HEK293 (cell line): ENCODE results near the gene DHRS13.

Experiments
- CTCF ChIA-PET: fragments of 350-600 bp; formaldehyde crosslinking; extraction: SDS; loops from one replicate; lab custom pipeline; 2021; ENCODE audit warnings: antibody characterized with exemption; lab: Yijun Ruan, JAX
- POLR2A ChIA-PET: fragments of 300-600 bp; formaldehyde crosslinking; extraction: SDS; loops from one replicate; lab custom pipeline; 2020; ENCODE audit warnings: antibody characterized with exemption, inconsistent platforms; lab: Yijun Ruan, JAX
- H3K27ac ChIP-seq: fragments of 200-500 bp; sonication (Bioruptor generic); 2 replicates; pipeline ENCODE4 v1.5.1; 2014; ENCODE audit warnings: low read depth, low read length, control low read depth, inconsistent platforms; ENCODE audit errors: extremely low read depth
- H3K36me3 ChIP-seq, 2 experiments: fragments of 200-500 bp in 1 of 2; sonication (Bioruptor generic) in 1 of 2; 1 replicate in 1 of 2; 2 replicates in 1 of 2; pipeline ENCODE4 v1.5.1; 2014 to 2017; ENCODE audit warnings: inconsistent platforms in 2 of 2, low read length in 2 of 2; ENCODE audit not compliant: control insufficient read depth in 2 of 2, insufficient read depth in 1 of 2
- H3K4me1 ChIP-seq: fragments of 200-500 bp; sonication (Bioruptor generic); 2 replicates; pipeline ENCODE4 v1.5.1; 2014; ENCODE audit warnings: mild to moderate bottlenecking, low read length, inconsistent platforms; ENCODE audit not compliant: control insufficient read depth, insufficient read depth
- H3K4me3 ChIP-seq: 2 replicates; pipeline ENCODE4 v1.5.1; 2011; ENCODE audit warnings: low read depth, mild to moderate bottlenecking, control low read depth, low read length, moderate library complexity
- H3K9me3 ChIP-seq: fragments of 200-500 bp; sonication (Bioruptor generic); 2 replicates; pipeline ENCODE4 v1.5.1; 2014; ENCODE audit warnings: low read depth, low read length, inconsistent platforms; ENCODE audit not compliant: control insufficient read depth, insufficient read depth
- BCL11B ChIP-seq: fragments of 450-650 bp; formaldehyde crosslinking; IDR thresholded peaks from 2 replicates; pipeline ENCODE4 v1.5.1; 2016; ENCODE audit warnings: low read depth, missing biosample characterization, missing genetic modification characterization
- GLI2 ChIP-seq: fragments of 450-650 bp; formaldehyde crosslinking; IDR thresholded peaks from 2 replicates; pipeline ENCODE4; 2017; ENCODE audit warnings: missing biosample characterization, missing genetic modification characterization, low read depth, borderline replicate concordance
- GLIS2 ChIP-seq: fragments of 450-650 bp; formaldehyde crosslinking; IDR thresholded peaks from 2 replicates; pipeline ENCODE4 v1.5.1; 2016; ENCODE audit warnings: missing biosample characterization, missing genetic modification characterization
- INSM2 ChIP-seq: fragments of 450-650 bp; formaldehyde crosslinking; IDR thresholded peaks from 2 replicates; pipeline ENCODE4 v1.5.1; 2016; ENCODE audit warnings: missing biosample characterization, missing genetic modification characterization
- KLF17 ChIP-seq: fragments of 450-650 bp; formaldehyde crosslinking; IDR thresholded peaks from 2 replicates; pipeline ENCODE4 v1.5.1; 2016; ENCODE audit warnings: missing biosample characterization, missing genetic modification characterization
- MYNN ChIP-seq: fragments of 450-650 bp; formaldehyde crosslinking; IDR thresholded peaks from 2 replicates; pipeline ENCODE4 v1.5.1; 2016; ENCODE audit warnings: missing biosample characterization, missing genetic modification characterization, borderline replicate concordance
- OSR2 ChIP-seq: fragments of 450-650 bp; formaldehyde crosslinking; IDR thresholded peaks from 2 replicates; pipeline ENCODE4 v1.5.1; 2016; ENCODE audit warnings: missing biosample characterization, missing genetic modification characterization
- PRDM10 ChIP-seq: fragments of 450-650 bp; formaldehyde crosslinking; IDR thresholded peaks from 2 replicates; pipeline ENCODE4 v1.5.1; 2016; ENCODE audit warnings: missing biosample characterization, missing genetic modification characterization
- REST ChIP-seq: fragments of 450-650 bp; formaldehyde crosslinking; IDR thresholded peaks from 2 replicates; pipeline ENCODE4 v1.5.1; 2016; ENCODE audit warnings: missing biosample characterization, missing genetic modification characterization
- SCRT2 ChIP-seq: fragments of 450-650 bp; formaldehyde crosslinking; IDR thresholded peaks from 2 replicates; pipeline ENCODE4 v1.5.1; 2016; ENCODE audit warnings: missing biosample characterization, missing genetic modification characterization
- SP7 ChIP-seq: fragments of 450-650 bp; formaldehyde crosslinking; IDR thresholded peaks from 2 replicates; pipeline ENCODE4 v1.5.1; 2016; ENCODE audit warnings: missing biosample characterization, missing genetic modification characterization
- ZBTB17 ChIP-seq: fragments of 450-650 bp; formaldehyde crosslinking; IDR thresholded peaks from 2 replicates; pipeline ENCODE4 v1.5.1; 2016; ENCODE audit warnings: missing biosample characterization, missing genetic modification characterization
- ZBTB49 ChIP-seq: fragments of 450-650 bp; formaldehyde crosslinking; IDR thresholded peaks from 2 replicates; pipeline ENCODE4 v1.5.1; 2016; ENCODE audit warnings: missing biosample characterization, missing genetic modification characterization, low read depth
- ZEB2 ChIP-seq: fragments of 450-650 bp; formaldehyde crosslinking; IDR thresholded peaks from 2 replicates; pipeline ENCODE4 v1.5.1; 2016; ENCODE audit warnings: missing biosample characterization, missing genetic modification characterization
- ZNF121 ChIP-seq: fragments of 450-650 bp; formaldehyde crosslinking; IDR thresholded peaks from 2 replicates; pipeline ENCODE4 v1.5.1; 2016; ENCODE audit warnings: missing biosample characterization, missing genetic modification characterization
- ZNF302 ChIP-seq: fragments of 450-650 bp; formaldehyde crosslinking; IDR thresholded peaks from 2 replicates; pipeline ENCODE4 v1.5.1; 2016; ENCODE audit warnings: missing biosample characterization, missing genetic modification characterization, low read depth
- ZNF362 ChIP-seq: fragments of 450-650 bp; formaldehyde crosslinking; IDR thresholded peaks from 2 replicates; pipeline ENCODE4 v1.5.1; 2016; ENCODE audit warnings: missing biosample characterization, missing genetic modification characterization
- ZNF600 ChIP-seq: fragments of 450-650 bp; formaldehyde crosslinking; IDR thresholded peaks from 2 replicates; pipeline ENCODE4 v1.5.1; 2016; ENCODE audit warnings: missing biosample characterization, missing genetic modification characterization
- ZNF629 ChIP-seq: fragments of 450-650 bp; formaldehyde crosslinking; IDR thresholded peaks from 2 replicates; pipeline ENCODE4 v1.5.1; 2017; ENCODE audit warnings: missing biosample characterization, missing genetic modification characterization
- ZNF660 ChIP-seq: fragments of 450-650 bp; IDR thresholded peaks from 2 replicates; pipeline ENCODE4 v1.5.1; 2018; ENCODE audit warnings: missing biosample characterization, mild to moderate bottlenecking, missing genetic modification characterization
- ZNF707 ChIP-seq: fragments of 450-650 bp; formaldehyde crosslinking; IDR thresholded peaks from 2 replicates; pipeline ENCODE4 v1.5.1; 2016; ENCODE audit warnings: missing biosample characterization, missing genetic modification characterization
- ZNF76 ChIP-seq: fragments of 450-650 bp; formaldehyde crosslinking; IDR thresholded peaks from 2 replicates; pipeline ENCODE4; 2016; ENCODE audit warnings: low read depth, missing biosample characterization, missing genetic modification characterization, borderline replicate concordance
- ZNF768 ChIP-seq: fragments of 450-650 bp; formaldehyde crosslinking; IDR thresholded peaks from 2 replicates; pipeline ENCODE4 v1.5.1; 2018; ENCODE audit warnings: missing biosample characterization, mild to moderate bottlenecking, missing genetic modification characterization

The DHRS13 gene

GRCh38 chr17:28865946-28866752 is 36.7 kb downstream of the DHRS13 start:
- no peaks in the 10 kb centered on the region for H3K9me3 ChIP-seq
- POLR2A ChIA-PET, result interaction anchor here (1.3 kb wide), 1 partner anchor 147 kb away, joined by 6 read pairs; the partner anchor contains the start of gene RPL23A
- H3K4me3 ChIP-seq, result no peak overlapping the region
- no peak overlapping the region for H3K27ac ChIP-seq
- no peaks in the 10 kb centered on the region for H3K4me1 ChIP-seq
- H3K36me3 ChIP-seq, result peaks cover 0 to 8% of the 10 kb centered on the region in 2 experiments; a peak in 1 of 3 replicates
- CTCF ChIA-PET, result interaction anchor here (0.7 to 4.7 kb wide), 3 partner anchors 12 to 103 kb away, joined by 3 to 23 read pairs (median 3); partner anchors contain the start of gene ERAL1
- TF ChIP-seq OSR2, result 0 out of 2 replicates have a peak, but pooled peaks have one; percentile 28
- no peak for TF ChIP-seq ZBTB17 (tag by site-specific recombination)
- no peak for TF ChIP-seq BCL11B (tag by site-specific recombination)
- no peak for TF ChIP-seq PRDM10 (tag by site-specific recombination)
- 0 out of 2 replicates have a peak, but pooled peaks have one; percentile 12 for TF ChIP-seq INSM2 (tag by site-specific recombination)
- TF ChIP-seq MYNN, result no peak
- TF ChIP-seq ZNF362 (tag by site-specific recombination), result 0 out of 2 replicates have a peak, but pooled peaks have one; percentile 26
- no peak for TF ChIP-seq ZNF76 (tag by site-specific recombination)
- 0 out of 2 replicates have a peak, but pooled peaks have one; percentile 22 for TF ChIP-seq SP7 (tag by site-specific recombination)
- peak; percentile 51; the same call in 1 of the 2 replicates for TF ChIP-seq ZEB2 (tag by site-specific recombination)
- TF ChIP-seq ZNF629 (tag by site-specific recombination), result peak; percentile 61; the same call in 1 of the 2 replicates
- TF ChIP-seq ZNF660 (tag by site-specific recombination), result no peak
- 0 out of 2 replicates have a peak, but pooled peaks have one; percentile 23 for TF ChIP-seq GLIS2 (tag by site-specific recombination)
- TF ChIP-seq ZNF600 (tag by site-specific recombination), result peak; percentile 63; the same call in 1 of the 2 replicates
- 0 out of 2 replicates have a peak, but pooled peaks have one; percentile 21 for TF ChIP-seq KLF17 (tag by site-specific recombination)
- TF ChIP-seq ZNF768 (tag by site-specific recombination), result no peak
- TF ChIP-seq ZNF121, result no peak
- TF ChIP-seq ZNF302 (tag by site-specific recombination), result no peak
- TF ChIP-seq SCRT2 (tag by site-specific recombination), result peak; percentile 67
- TF ChIP-seq GLI2 (tag by site-specific recombination), result no peak
- no peak for TF ChIP-seq REST (tag by site-specific recombination)
- TF ChIP-seq ZNF707 (tag by site-specific recombination), result no peak
- TF ChIP-seq ZBTB49 (tag by site-specific recombination), result no peak
